CD4-positive, alpha-beta T cell treated with Interleukin-17A for 1 hour (primary cell): Measurements from ENCODE around the gene GDF11.

Experiments
- DNase-seq: peaks from one replicate; pipeline ENCODE4 v3.0.0-alpha.2; 2020

The GDF11 gene

DNA sequence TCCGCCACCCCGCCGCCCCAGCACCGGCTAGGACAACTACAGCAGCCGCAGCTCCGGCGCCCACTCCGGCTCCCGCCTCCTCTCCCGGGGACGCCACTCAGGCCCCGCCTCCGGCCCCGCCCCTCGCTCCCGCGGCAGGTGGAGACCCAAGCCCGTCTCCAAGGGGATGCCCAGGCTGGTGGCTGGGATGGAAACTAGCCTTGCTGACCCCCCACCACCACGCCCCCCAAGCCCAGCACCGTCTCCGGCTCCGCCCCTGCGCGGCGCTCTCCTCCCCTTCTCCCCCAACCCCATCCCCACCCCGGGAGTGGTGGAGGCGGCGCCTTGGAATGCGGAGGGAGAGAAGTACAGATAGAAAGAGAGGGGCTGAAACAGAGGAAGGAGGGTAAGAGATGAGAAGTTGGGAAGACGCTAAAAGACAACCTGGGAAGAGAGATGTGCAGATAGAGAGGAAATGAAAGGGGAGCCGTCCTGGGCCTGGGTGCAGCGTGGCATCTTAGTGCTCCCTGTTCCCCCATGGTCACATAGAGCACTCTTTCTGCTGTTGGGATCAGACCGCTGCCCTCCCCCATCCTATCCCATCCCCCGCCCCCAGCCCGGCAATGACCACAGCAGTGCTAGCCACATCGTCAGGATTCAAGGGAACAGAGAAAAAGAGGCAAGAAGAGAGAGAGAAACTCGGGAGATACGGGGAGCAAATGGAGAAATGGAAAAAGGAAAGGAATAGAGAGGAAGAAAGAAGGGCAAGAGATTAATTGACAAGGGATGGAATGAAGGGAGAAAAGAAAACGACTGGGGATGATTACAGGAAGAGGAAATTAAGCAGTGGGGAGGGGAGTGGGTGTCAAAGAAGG is 34.9 kb upstream of the GDF11 start, which contains the start of gene ITGA7:
TSS of gene ITGA7 (minus strand) at position 64 of the 854 bp plus-strand sequence. CDS start 222 bp downstream, outside the sequence.
- DNase-seq: peak; percentile 63

GRCh38 chr12:55708695-55709233 is 34.2 kb upstream of the GDF11 start:
- no peak for DNase-seq

DNA sequence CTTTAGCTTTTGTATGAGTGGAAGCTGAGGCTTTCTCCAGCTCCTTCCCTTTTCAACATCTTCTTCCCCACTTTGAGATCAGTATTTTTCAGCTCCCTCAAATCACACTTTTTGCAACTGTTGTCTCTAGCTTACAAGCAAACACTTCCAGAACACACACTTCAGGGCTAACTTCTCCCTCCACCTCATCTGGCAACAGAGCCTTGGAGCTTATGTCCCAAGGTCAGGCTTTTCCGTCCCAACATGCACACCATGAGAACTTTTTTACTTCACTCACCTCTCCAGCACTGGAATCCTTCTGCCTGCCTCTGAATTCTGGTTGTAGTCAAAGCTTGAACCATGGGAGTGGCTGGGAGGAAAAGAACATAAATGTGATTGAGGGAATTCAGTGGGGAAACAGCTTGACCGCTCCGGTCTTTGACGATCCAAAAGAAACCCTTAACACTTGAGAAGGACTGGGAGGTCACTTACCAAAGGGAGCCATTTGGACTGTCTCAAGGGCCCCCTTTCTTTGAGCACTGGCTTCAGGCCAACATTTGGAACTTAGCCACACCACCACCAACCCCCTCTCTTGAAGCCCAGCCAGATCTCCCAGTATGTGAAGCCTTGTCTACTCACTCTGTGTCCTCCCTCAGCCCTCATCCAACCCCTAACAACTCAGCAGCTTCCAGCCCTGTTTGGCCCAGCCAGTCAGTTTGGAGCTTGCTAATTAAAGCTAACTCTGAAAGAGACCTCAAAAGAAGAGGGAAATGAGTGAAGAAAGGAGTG is 31.0 kb upstream of the GDF11 start:
- DNase-seq: no peak

DNA sequence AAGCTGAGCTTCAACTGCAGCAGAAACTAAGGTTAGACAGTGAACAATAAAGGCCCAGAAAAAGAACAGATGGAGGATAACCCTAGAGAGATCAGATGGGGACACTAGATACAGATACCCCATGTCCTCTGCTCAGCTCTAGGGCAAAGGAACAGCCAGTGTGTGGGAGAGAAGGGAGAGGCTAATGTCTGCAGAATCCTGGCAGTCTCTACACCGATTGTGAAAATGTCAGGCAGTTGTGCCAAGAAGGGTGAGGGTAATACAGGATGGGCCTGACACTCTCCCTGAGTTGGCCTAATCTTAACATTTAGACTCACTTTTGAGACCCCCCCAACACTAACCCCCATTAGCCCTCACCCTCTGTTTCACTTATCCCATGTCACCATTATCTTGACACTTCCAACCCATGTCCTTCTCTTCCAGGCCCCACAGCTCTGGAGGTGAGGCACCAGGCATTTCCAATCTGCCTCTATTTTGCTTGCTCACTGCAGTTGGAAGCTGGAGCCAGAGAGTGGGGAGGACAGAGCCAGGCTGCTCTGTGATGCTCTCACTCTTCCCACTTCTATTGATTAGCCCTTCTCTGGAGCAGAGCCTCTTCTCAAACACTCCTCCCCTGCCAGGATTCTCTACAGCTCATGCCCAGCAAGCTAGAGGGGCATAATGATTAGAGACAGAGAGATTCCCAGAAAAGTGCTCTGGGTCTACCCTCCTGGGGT is 30.1 kb upstream of the GDF11 start:
- no peak for DNase-seq

DNA sequence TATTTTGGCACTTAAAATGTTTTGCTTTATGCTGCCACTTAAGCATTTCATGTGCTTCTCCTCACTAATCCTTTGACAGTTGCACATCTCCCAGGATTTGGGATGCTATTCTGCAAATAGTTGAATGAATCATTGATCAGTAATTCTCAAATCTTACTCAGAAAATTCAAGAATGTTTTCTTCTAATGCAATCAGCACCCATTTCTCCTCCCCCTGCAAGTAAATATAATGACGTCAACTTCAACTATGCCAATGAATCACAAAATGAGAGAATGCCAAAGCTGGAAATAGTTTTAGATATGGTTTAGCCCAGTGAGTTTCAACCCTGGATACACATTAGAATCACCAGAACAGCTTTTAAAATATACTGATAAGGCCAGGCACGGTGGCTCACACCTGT is 29.2 kb upstream of the GDF11 start:
- DNase-seq: no peak

GRCh38 chr12:55715169-55715764 is 27.7 kb upstream of the GDF11 start:
- no peak for DNase-seq

DNA sequence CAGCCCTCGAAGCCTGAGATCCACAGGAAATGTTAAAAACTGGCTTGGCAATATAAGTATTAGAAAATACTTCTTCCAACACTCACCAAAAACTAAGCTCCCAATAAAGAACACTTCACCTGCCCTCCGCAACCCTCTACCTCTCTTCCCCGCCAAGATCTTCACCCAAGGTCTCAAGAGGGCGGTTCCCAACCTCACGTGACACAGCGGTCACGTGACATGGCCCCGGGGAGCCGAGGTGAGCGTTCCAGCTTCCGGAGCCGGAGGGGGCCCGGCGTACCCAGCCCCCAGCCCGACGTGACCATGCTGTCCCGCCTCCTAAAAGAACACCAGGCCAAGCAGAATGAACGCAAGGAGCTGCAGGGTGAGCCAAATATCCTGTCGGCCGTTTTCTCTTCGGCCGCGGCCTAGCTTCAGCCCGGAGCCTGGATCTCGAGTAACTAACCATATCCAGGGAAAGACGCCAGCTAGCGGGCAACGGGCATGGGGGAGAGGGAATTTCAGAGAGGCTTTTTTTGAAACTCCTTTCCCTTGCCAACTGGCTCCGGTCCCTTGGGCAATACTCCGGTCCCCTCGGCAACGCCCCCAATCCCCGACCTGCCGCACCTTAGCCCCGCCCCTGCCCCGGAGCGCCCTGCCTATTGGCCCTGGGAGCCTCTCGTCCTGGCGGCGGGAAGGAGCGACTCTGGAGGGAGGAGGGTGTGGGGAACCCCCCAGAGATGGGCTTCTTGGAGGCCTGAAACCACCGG is 26.9 kb upstream of the GDF11 start, which contains the start of gene BLOC1S1:
TSS of gene BLOC1S1 (plus strand) at position 214 of the 749 bp plus-strand sequence. CDS start at position 220, 6 bp downstream.
- peak; percentile 92 for DNase-seq

GRCh38 chr12:55716582-55716957 is 26.4 kb upstream of the GDF11 start:
- DNase-seq: no peak

- DNase-seq: no peak
Measured at GRCh38 chr12:55717011-55718007, 25.6 kb upstream of the GDF11 start.

DNA sequence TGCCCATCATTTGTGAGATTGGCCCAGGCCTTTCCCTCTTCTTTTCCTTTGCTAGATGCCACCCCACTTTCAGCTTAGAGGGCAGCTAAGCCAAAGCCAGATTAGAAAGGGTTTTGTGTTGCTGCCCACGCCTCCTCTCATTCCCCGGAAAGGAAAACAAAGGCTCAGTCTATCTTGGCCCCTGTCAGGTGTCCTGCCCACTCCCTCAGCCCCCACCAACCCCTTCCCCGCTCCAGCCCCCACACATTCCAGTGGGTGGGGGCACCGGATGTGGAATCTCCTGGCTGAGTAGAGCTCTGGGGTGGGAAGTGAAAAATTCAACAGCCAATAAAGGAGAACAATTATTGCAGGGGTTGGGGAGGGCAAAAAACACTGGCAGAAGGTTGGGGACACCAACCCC is 24.9 kb upstream of the GDF11 start:
- no peak for DNase-seq

DNA sequence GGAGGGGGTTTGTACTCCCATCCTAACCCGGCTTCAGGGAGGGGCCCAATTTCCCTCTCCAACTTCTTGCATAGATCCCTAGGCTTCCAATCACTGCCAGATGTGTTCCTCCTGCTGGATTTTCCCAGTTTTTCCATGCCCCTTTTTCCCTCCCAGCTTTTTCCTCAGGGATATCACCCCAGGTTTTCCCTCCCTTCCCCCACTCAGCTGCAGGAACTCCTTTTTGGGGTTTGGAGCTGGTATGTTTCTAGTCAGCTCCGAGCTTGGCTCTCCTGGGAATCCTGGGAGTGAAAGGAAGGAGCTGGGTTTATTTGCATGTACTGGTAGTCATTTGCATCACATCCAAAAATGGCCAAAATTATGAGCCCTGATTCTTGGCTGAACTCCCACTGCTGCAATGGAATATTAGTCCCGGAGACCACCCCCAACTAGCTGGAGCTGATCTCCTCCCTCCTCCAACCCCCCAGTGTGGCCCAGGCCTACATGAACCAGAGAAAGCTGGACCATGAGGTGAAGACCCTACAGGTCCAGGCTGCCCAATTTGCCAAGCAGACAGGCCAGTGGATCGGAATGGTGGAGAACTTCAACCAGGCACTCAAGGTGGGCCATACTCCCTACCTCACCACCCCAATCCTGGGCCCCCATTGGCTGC is 24.2 kb upstream of the GDF11 start:
- no peak for DNase-seq

- DNase-seq: no peak
Measured at GRCh38 chr12:55719371-55719770, 23.6 kb upstream of the GDF11 start.

GRCh38 chr12:55720071-55720564 is 22.8 kb upstream of the GDF11 start, which contains the start of gene RDH5:
Gene RDH5, plus strand, starts transcription at chr12:55720393. Its CDS starts 792 bp downstream, at chr12:55721185.
- no peak for DNase-seq

DNA sequence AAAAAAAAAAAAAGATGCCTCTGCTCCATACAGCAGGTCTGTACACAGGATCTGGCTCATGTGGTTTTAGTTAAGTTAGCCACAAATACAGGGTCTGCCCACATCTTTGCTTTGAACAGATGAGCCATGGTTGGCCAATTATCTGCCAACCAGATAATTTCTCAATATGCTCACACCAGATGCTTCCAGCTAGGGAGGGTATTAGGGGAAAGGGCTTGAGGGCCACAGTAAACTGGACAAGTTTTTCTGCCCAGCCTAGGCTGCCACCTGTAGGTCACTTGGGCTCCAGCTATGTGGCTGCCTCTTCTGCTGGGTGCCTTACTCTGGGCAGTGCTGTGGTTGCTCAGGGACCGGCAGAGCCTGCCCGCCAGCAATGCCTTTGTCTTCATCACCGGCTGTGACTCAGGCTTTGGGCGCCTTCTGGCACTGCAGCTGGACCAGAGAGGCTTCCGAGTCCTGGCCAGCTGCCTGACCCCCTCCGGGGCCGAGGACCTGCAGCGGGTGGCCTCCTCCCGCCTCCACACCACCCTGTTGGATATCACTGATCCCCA is 22.0 kb upstream of the GDF11 start:
- DNase-seq: peak; percentile 40

- no peak for DNase-seq
Measured at GRCh38 chr12:55721601-55722213, 21.2 kb upstream of the GDF11 start.

GRCh38 chr12:55722948-55723347 is 20.0 kb upstream of the GDF11 start:
- no peak for DNase-seq

- DNase-seq: no peak
Measured at GRCh38 chr12:55723516-55724225, 19.3 kb upstream of the GDF11 start.
